KG1 (cell line): Measurements from ENCODE around the gene AASS.

Experiments
- DNase-seq: peaks from one replicate; lab custom pipeline; 2025; lab: John Stamatoyannopoulos, UW

The AASS gene

DNA sequence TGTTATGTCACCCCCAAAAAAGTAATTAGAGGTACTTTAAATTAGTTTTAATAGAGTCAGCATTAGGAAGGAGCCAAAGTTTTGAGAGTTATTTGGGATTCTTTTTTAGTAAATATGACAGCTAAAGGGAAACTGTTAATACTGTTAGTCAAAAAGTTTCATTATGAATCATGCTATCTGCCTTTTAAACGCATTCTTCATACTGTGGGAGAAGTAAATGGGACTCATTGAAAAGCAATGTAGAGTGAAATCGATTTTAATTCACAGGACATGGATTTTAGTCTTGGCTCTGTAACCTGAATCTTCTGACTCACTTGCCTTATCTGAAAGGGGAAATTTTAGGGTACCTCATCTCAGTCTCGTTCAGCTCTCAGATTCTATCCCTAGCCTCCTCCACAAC lies 105.1 kb downstream of the AASS start:
- DNase-seq = no peak

DNA sequence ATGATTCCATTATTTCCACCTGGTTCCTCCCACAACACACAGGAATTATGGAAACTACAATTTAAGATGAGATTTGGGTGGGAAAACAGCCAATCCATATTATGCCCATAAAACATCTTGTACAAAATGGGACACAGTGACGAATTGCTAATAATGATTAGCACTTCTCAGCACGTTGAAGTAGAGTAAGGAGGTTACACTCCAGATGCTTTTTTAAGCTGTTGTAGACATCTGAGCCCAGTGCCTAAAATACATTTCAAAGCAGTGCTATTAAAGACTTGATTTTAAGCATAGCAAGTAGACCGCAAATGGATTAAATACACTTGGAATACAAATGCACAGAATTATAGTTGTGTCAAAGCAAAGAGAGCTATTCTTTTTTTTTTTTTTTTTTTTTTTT lies 105.9 kb downstream of the AASS start:
- no peak for DNase-seq

DNA sequence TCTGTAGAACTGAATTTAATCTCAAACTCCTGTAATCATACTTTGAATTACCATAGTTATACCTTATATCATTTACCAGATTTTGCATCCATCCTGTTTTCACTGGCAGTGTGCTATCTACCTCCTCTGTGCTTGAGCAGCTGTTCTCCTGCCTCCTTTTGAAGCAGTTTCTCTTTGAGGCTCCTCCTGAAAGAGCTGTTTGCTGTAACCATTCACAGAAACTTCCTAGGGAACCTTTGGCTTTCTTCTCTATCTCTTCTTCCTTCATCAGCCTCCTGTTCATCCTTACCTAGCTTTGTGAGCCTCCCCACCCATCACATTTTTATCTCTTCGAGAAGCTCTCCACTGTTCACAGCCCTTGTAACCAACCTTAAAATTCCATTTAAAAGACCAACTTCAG lies 108.2 kb downstream of the AASS start:
- DNase-seq = no peak

DNA sequence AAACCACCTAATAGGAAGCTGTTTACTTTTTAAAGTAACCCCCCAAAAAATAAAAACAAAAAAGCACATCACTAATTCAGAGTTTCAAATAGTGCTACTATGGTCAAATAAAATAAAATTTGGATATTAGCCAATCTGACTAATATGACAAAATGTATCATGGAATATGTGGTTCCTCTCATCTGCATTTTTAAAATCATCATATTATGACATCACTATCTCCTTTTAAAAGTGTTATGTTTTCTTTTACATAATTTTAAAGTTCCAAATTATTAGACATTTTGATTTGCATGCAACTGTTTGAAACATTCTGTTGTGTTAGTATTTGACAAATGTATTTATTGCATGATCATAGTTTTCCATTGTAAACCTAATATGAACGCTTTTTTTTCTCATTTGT lies 110.4 kb downstream of the AASS start:
- DNase-seq = no peak

DNA sequence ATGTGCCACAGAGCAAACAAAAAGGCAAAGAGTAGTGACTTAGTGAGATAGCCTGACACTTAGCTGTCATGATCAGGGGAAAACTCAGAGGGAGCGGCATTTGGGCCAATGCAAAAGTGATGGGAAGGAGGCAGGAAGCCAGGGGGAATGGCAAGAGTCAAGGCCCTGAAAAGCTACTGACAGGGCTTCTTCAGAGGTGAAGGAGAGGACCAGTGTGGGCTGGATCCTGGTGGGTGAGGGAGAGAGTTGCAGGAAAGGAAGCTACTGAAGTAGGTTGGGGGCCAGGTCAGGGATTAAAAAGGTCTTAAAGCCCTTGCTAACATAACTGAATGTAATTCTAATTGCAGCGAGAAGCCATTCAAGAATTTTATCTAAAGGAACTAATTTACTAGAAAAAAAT lies 117.0 kb downstream of the AASS start:
- no peak for DNase-seq
